SIG-M5 (cell line): ENCODE data around the gene ATF6B.
"Not testable (repeated sequence)": the region's sequence is repeated elsewhere in the genome, so short reads cannot be mapped to it uniquely, and the experiment has no call there.

Source experiments
- DNase-seq: peaks from one replicate; lab custom pipeline; 2025; lab: John Stamatoyannopoulos, UW

Gene ATF6B

GRCh38 chr6:32107406-32107805, 20.6 kb downstream of the ATF6B start:
- no peak for DNase-seq

GRCh38 chr6:32105433-32105832, 22.6 kb downstream of the ATF6B start:
- no peak for DNase-seq

- no peak for DNase-seq
Observed at GRCh38 chr6:32102255-32102654, 25.8 kb downstream of the ATF6B start.

- DNase-seq = not testable (repeated sequence)
Observed at GRCh38 chr6:32100251-32100650, 27.8 kb downstream of the ATF6B start.

GRCh38 chr6:32097364-32097763, 30.7 kb downstream of the ATF6B start:
- no peak for DNase-seq

- DNase-seq = no peak
Observed at GRCh38 chr6:32096394-32097258, 31.4 kb downstream of the ATF6B start.

GRCh38 chr6:32096087-32096393, 32.0 kb downstream of the ATF6B start:
- no peak for DNase-seq

GRCh38 chr6:32095338-32096086, 32.5 kb downstream of the ATF6B start:
- no peak for DNase-seq

- no peak for DNase-seq
Observed at GRCh38 chr6:32092760-32093497, 35.1 kb downstream of the ATF6B start.

GRCh38 chr6:32089082-32089828, 38.8 kb downstream of the ATF6B start:
- DNase-seq = no peak

- DNase-seq = no peak
Observed at GRCh38 chr6:32088487-32089049, 39.5 kb downstream of the ATF6B start.

GRCh38 chr6:32087574-32088486, 40.2 kb downstream of the ATF6B start:
- no peak for DNase-seq

- no peak for DNase-seq
Observed at GRCh38 chr6:32086661-32087573, 41.1 kb downstream of the ATF6B start.

- no peak for DNase-seq
Observed at GRCh38 chr6:32085759-32086459, 42.1 kb downstream of the ATF6B start.

GRCh38 chr6:32084780-32085179, 43.3 kb downstream of the ATF6B start:
- no peak for DNase-seq

- DNase-seq = no peak
Observed at GRCh38 chr6:32083812-32084768, 44.0 kb downstream of the ATF6B start.

- DNase-seq = no peak
Observed at GRCh38 chr6:32082935-32083334, 45.1 kb downstream of the ATF6B start.

GRCh38 chr6:32082478-32082877, 45.6 kb downstream of the ATF6B start:
- no peak for DNase-seq
